Astrocyte (in vitro differentiated cells and primary cell): ENCODE measurements around the gene STX11. TPM values are rescaled to one million over a fixed set of nuclear protein-coding genes. Genes with fewer than 3 reads are reported as not detected.
"Not testable (repeated sequence)": the region's sequence is repeated elsewhere in the genome, so short reads cannot be mapped to it uniquely, and the experiment has no call there.

Experiments
- DNase-seq: peaks from one replicate; pipeline ENCODE4 v3.0.0-alpha.2; 2010; ENCODE audit warnings: low read depth
- FAIRE-seq: peaks from 2 replicates; lab custom pipeline; 2011; peaks lifted over from hg19 to GRCh38; lab: Jason Lieb, UNC
- H2AFZ ChIP-seq: 2 replicates; pipeline ENCODE4 v1.6.0; 2012; ENCODE audit warnings: low read depth, low read length, inconsistent platforms
- H3K27ac ChIP-seq: 2 replicates; pipeline ENCODE4 v1.5.1; 2011; ENCODE audit warnings: low read depth, low read length, inconsistent platforms
- H3K27me3 ChIP-seq: 2 replicates; pipeline ENCODE4 v1.6.0; 2011; ENCODE audit warnings: low read length, inconsistent platforms; ENCODE audit not compliant: insufficient read depth
- H3K36me3 ChIP-seq: 2 replicates; pipeline ENCODE4 v1.5.1; 2011; ENCODE audit warnings: low read length, inconsistent platforms; ENCODE audit not compliant: insufficient read depth
- H3K4me1 ChIP-seq: 2 replicates; pipeline ENCODE4 v1.5.1; 2011; ENCODE audit warnings: low read length, inconsistent platforms; ENCODE audit not compliant: insufficient read depth
- H3K4me2 ChIP-seq: 2 replicates; pipeline ENCODE4 v1.6.0; 2012; ENCODE audit warnings: low read length, inconsistent platforms
- H3K4me3 ChIP-seq: 2 replicates; pipeline ENCODE4 v1.5.1; 2011; ENCODE audit warnings: low read depth, mild to moderate bottlenecking, low read length, inconsistent platforms; ENCODE audit not compliant: insufficient read depth
- H3K79me2 ChIP-seq: 2 replicates; pipeline ENCODE4 v1.6.0; 2012; ENCODE audit warnings: mild to moderate bottlenecking, low read length, inconsistent platforms; ENCODE audit not compliant: insufficient read depth
- H3K9ac ChIP-seq: 2 replicates; pipeline ENCODE4 v1.6.0; 2012; ENCODE audit warnings: mild to moderate bottlenecking, low read length, inconsistent platforms
- H3K9me3 ChIP-seq: 2 replicates; pipeline ENCODE4 v1.5.1; 2012; ENCODE audit warnings: low read depth, mild to moderate bottlenecking, low read length, inconsistent platforms; ENCODE audit not compliant: insufficient read depth
- H4K20me1 ChIP-seq: 2 replicates; pipeline ENCODE4 v1.6.0; 2012; ENCODE audit warnings: low read length, inconsistent platforms; ENCODE audit not compliant: insufficient read depth
- H3K27ac Mint-ChIP-seq: one replicate; pipeline ENCODE4 v1.8.0; 2021; ENCODE audit warnings: mild to moderate bottlenecking, mixed read lengths; ENCODE audit not compliant: unreplicated experiment
- H3K27me3 Mint-ChIP-seq: one replicate; pipeline ENCODE4 v1.8.0; 2021; ENCODE audit warnings: low read depth, mixed read lengths; ENCODE audit not compliant: unreplicated experiment
- H3K36me3 Mint-ChIP-seq: one replicate; pipeline ENCODE4 v1.8.0; 2021; ENCODE audit warnings: low read depth, mixed read lengths; ENCODE audit not compliant: unreplicated experiment
- H3K4me1 Mint-ChIP-seq: one replicate; pipeline ENCODE4 v1.8.0; 2021; ENCODE audit warnings: low read depth, mixed read lengths; ENCODE audit not compliant: unreplicated experiment
- H3K4me3 Mint-ChIP-seq: one replicate; pipeline ENCODE4 v1.8.0; 2021; ENCODE audit warnings: mild to moderate bottlenecking, moderate library complexity, mixed read lengths; ENCODE audit not compliant: unreplicated experiment
- H3K9me3 Mint-ChIP-seq: one replicate; pipeline ENCODE4 v1.8.0; 2021; ENCODE audit warnings: mild to moderate bottlenecking, mixed read lengths; ENCODE audit not compliant: unreplicated experiment
- EZH2 ChIP-seq: IDR thresholded peaks from 2 replicates; pipeline ENCODE4 v1.6.1; 2012; ENCODE audit warnings: mild to moderate bottlenecking, low read length, inconsistent platforms; ENCODE audit not compliant: insufficient read depth
- total RNA-seq: library from RNA; stranded (reverse); gene quantifications from 2 replicates; pipeline ENCODE4 v1.2.1, GENCODE V29; 2021
- TF ChIP-seq, protein P1 (sequence below): IDR thresholded peaks from 2 replicates; pipeline ENCODE4 v1.5.1; 2011; ENCODE audit warnings: low read depth, mild to moderate bottlenecking, inconsistent platforms, low read length, moderate library complexity; ENCODE audit not compliant: insufficient read depth

The STX11 gene
- total RNA-seq, 1 donor from 2014 or later: 2.0 TPM

DNA sequence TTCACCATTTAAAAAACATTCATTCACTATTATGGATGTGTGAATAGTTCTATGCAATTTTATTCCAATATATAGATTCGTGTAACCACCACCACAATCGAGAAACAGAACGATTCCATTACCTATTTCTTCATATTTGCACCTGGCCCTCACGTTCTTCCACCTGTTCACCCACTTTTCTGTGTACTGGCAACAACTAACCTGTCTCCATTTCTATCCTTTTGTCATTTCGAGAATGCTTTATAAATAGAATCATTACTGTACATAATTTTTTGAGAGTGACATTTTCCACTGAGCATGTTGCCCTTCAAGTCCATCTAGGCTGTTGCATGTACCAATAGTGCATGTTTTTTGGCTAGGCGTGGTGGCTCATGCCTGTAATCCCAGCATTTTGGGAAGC is 23.2 kb upstream of the STX11 start:
- FAIRE-seq: no peak
- no peaks in the 10 kb centered on the region for H3K36me3 Mint-ChIP-seq

DNA sequence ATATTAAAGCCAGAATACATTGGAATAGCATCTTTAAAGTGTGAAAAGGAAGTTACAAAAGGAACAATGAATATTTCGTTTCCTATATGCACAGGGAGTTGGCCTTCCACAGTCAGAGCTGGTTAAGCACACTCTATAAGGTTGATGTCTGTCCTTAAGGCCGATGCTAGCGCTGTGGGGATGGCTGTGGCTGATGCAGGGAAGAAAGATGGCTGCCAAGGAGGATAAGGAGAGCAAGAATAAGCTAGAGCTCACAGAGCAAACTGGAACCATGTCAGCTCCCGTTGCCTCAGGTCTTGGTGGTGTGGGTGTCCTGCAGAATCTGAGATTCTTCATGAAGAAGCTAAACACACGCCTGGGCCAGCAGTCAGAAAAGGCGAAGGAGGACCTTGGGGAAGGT is 20.8 kb upstream of the STX11 start:
- Histone ChIP-seq H3K9me3 (no peaks in the 10 kb centered on the region), H3K9ac (no peak overlapping the region), H3K27ac (no peak overlapping the region), H3K27me3 (no peaks in the 10 kb centered on the region), H3K4me2 (no peak overlapping the region), H4K20me1 (no peaks in the 10 kb centered on the region), H2AFZ (no peak overlapping the region), H3K79me2 (no peaks in the 10 kb centered on the region), H3K36me3 (no peaks in the 10 kb centered on the region), H3K4me1 (peaks cover 3% of the 10 kb centered on the region), H3K4me3 (no peak overlapping the region)
- TF ChIP-seq EZH2: no peak
- TF ChIP-seq, protein P1, sequence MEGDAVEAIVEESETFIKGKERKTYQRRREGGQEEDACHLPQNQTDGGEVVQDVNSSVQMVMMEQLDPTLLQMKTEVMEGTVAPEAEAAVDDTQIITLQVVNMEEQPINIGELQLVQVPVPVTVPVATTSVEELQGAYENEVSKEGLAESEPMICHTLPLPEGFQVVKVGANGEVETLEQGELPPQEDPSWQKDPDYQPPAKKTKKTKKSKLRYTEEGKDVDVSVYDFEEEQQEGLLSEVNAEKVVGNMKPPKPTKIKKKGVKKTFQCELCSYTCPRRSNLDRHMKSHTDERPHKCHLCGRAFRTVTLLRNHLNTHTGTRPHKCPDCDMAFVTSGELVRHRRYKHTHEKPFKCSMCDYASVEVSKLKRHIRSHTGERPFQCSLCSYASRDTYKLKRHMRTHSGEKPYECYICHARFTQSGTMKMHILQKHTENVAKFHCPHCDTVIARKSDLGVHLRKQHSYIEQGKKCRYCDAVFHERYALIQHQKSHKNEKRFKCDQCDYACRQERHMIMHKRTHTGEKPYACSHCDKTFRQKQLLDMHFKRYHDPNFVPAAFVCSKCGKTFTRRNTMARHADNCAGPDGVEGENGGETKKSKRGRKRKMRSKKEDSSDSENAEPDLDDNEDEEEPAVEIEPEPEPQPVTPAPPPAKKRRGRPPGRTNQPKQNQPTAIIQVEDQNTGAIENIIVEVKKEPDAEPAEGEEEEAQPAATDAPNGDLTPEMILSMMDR: no peak
- DNase-seq (no peak), FAIRE-seq (no peak)
- Mint-ChIP-seq H3K4me1 (no peaks in the 10 kb centered on the region), H3K27me3 (peaks cover 16% of the 10 kb centered on the region), H3K4me3 (no peak overlapping the region), H3K27ac (no peak overlapping the region), H3K36me3 (no peaks in the 10 kb centered on the region), H3K9me3 (no peaks in the 10 kb centered on the region)

More for the DNA sequence above, 23.2 kb upstream of the STX11 start:
- Histone ChIP-seq H3K79me2 (no peaks in the 10 kb centered on the region), H3K9ac (no peak overlapping the region), H3K4me2 (no peak overlapping the region), H4K20me1 (no peaks in the 10 kb centered on the region), H3K4me1 (peaks cover 3% of the 10 kb centered on the region), H3K4me3 (no peak overlapping the region), H2AFZ (no peak overlapping the region), H3K27me3 (no peaks in the 10 kb centered on the region), H3K9me3 (no peaks in the 10 kb centered on the region), H3K36me3 (no peaks in the 10 kb centered on the region), H3K27ac (no peak overlapping the region)
- DNase-seq: no peak
- no peak for TF ChIP-seq EZH2
- TF ChIP-seq, protein P1: no peak
- H3K27ac Mint-ChIP-seq: no peak overlapping the region
- H3K4me1 Mint-ChIP-seq: no peaks in the 10 kb centered on the region
- no peaks in the 10 kb centered on the region for H3K9me3 Mint-ChIP-seq
- H3K27me3 Mint-ChIP-seq: peaks cover 18% of the 10 kb centered on the region
- H3K4me3 Mint-ChIP-seq: no peak overlapping the region

- no peaks in the 10 kb centered on the region for H3K9me3 Mint-ChIP-seq
- H3K4me1 Mint-ChIP-seq: no peaks in the 10 kb centered on the region
- H3K27me3 ChIP-seq: no peaks in the 10 kb centered on the region
- no peaks in the 10 kb centered on the region for H3K36me3 ChIP-seq
- H3K9ac ChIP-seq: no peak overlapping the region
- no peaks in the 10 kb centered on the region for H4K20me1 ChIP-seq
- no peak overlapping the region for H2AFZ ChIP-seq
- FAIRE-seq (peak; percentile 39), DNase-seq (peak; percentile 70)
- H3K4me1 ChIP-seq: peaks cover 3% of the 10 kb centered on the region
- peaks cover 6% of the 10 kb centered on the region for H3K27me3 Mint-ChIP-seq
- H3K9me3 ChIP-seq: no peaks in the 10 kb centered on the region
- H3K4me3 ChIP-seq: no peak overlapping the region
- peak overlapping the region; percentile 46 for H3K27ac ChIP-seq
- H3K4me2 ChIP-seq: peak overlapping the region; percentile 46
- no peaks in the 10 kb centered on the region for H3K36me3 Mint-ChIP-seq
- H3K27ac Mint-ChIP-seq: no peak overlapping the region
- no peak overlapping the region for H3K4me3 Mint-ChIP-seq
- TF ChIP-seq, protein P1: no peak
- TF ChIP-seq EZH2: no peak
- H3K79me2 ChIP-seq: no peaks in the 10 kb centered on the region
Observed at GRCh38 chr6:144131248-144131709, 19.0 kb upstream of the STX11 start.

- not testable (repeated sequence) for H3K9me3 Mint-ChIP-seq, DNase-seq, H2AFZ ChIP-seq, H3K27me3 ChIP-seq, H3K4me3 Mint-ChIP-seq, FAIRE-seq, H3K9ac ChIP-seq, H3K4me1 Mint-ChIP-seq, H3K27ac ChIP-seq, H3K27me3 Mint-ChIP-seq, H4K20me1 ChIP-seq, H3K36me3 Mint-ChIP-seq, H3K4me1 ChIP-seq, H3K4me2 ChIP-seq, H3K79me2 ChIP-seq, H3K36me3 ChIP-seq, H3K9me3 ChIP-seq, H3K27ac Mint-ChIP-seq, H3K4me3 ChIP-seq
Observed at GRCh38 chr6:144132167-144132690, 18.1 kb upstream of the STX11 start.
